Epithelial cell of prostate (primary cell): Measurements from ENCODE around the gene SYNE3.
A peak's percentile ranks its signal among the peaks of the same experiment; 100 is the strongest.

Experiments used
- DNase-seq: peaks from one replicate; pipeline ENCODE4 v3.0.0-alpha.2; 2011; ENCODE audit warnings: low read depth, low spot score
- H3K27ac ChIP-seq: fragments of 450-650 bp; 2 replicates; pipeline ENCODE4 v1.5.1; 2017; ENCODE audit warnings: mild to moderate bottlenecking

The SYNE3 gene

GRCh38 chr14:95541932-95542930 lies 25.8 kb upstream of the SYNE3 start:
- H3K27ac ChIP-seq = no peak overlapping the region
- DNase-seq = no peak

GRCh38 chr14:95541346-95541745 lies 24.9 kb upstream of the SYNE3 start:
- DNase-seq = no peak
- H3K27ac ChIP-seq = no peak overlapping the region

GRCh38 chr14:95540236-95540855 lies 23.9 kb upstream of the SYNE3 start:
- H3K27ac ChIP-seq = no peak overlapping the region
- DNase-seq = no peak

- H3K27ac ChIP-seq = no peak overlapping the region
- DNase-seq = no peak
Measured at GRCh38 chr14:95538801-95539509, 22.5 kb upstream of the SYNE3 start.

- H3K27ac ChIP-seq = no peak overlapping the region
- no peak for DNase-seq
Measured at GRCh38 chr14:95537298-95538089, 21.0 kb upstream of the SYNE3 start.

GRCh38 chr14:95536671-95537070 lies 20.2 kb upstream of the SYNE3 start:
- H3K27ac ChIP-seq = no peak overlapping the region
- no peak for DNase-seq

GRCh38 chr14:95536036-95536593 lies 19.7 kb upstream of the SYNE3 start:
- no peak for DNase-seq
- no peak overlapping the region for H3K27ac ChIP-seq

GRCh38 chr14:95535226-95536021 lies 19.0 kb upstream of the SYNE3 start:
- H3K27ac ChIP-seq = peak overlapping the region; percentile 86
- no peak for DNase-seq

GRCh38 chr14:95534299-95535225 lies 18.1 kb upstream of the SYNE3 start, which contains the start of gene GLRX5:
Gene GLRX5 (plus strand): TSS chr14:95535050. CDS start chr14:95535090, 40 bp downstream.
- peak; percentile 100 for DNase-seq
- peak within 1 kb of the TSS; percentile 86 for H3K27ac ChIP-seq

- DNase-seq = no peak
- peak overlapping the region; percentile 86 for H3K27ac ChIP-seq
Measured at GRCh38 chr14:95533822-95534221, 17.4 kb upstream of the SYNE3 start.

GRCh38 chr14:95533391-95533821 lies 17.0 kb upstream of the SYNE3 start:
- no peak for DNase-seq
- H3K27ac ChIP-seq = peak overlapping the region; percentile 86

GRCh38 chr14:95531969-95532368 lies 15.5 kb upstream of the SYNE3 start:
- H3K27ac ChIP-seq = peak overlapping the region; percentile 86
- DNase-seq = no peak

- peak; percentile 64 for DNase-seq
- H3K27ac ChIP-seq = peak overlapping the region; percentile 86
Measured at GRCh38 chr14:95531473-95531872, 15.0 kb upstream of the SYNE3 start.

GRCh38 chr14:95530473-95531276 lies 14.2 kb upstream of the SYNE3 start:
- H3K27ac ChIP-seq = peak overlapping the region; percentile 86
- DNase-seq = peak; percentile 18

GRCh38 chr14:95529216-95529615 lies 12.8 kb upstream of the SYNE3 start:
- H3K27ac ChIP-seq = no peak overlapping the region
- no peak for DNase-seq

GRCh38 chr14:95527387-95528002 lies 11.0 kb upstream of the SYNE3 start:
- no peak for DNase-seq
- H3K27ac ChIP-seq = peak overlapping the region; percentile 4
